Retinal pigment epithelial cell (primary cell): ENCODE data around the gene IMPDH2.

Experiments used
- DNase-seq: peaks from one replicate; pipeline ENCODE4 v3.0.0-alpha.2; 2010; ENCODE audit warnings: low read depth
- H3K4me3 ChIP-seq: 2 replicates; pipeline ENCODE4 v1.5.1; 2011; ENCODE audit warnings: mild to moderate bottlenecking, low read length, control low read depth, moderate library complexity
- CTCF ChIP-seq: conservative IDR thresholded peaks from 2 replicates; pipeline ENCODE4 v1.5.1; 2011; ENCODE audit warnings: low read depth, low read length, control low read depth, inconsistent platforms

Gene IMPDH2

GRCh38 chr3:49035281-49035680 lies 6.1 kb upstream of the IMPDH2 start:
- no peak overlapping the region for H3K4me3 ChIP-seq
- no peak for DNase-seq
- no peak for TF ChIP-seq CTCF

- no peak overlapping the region for H3K4me3 ChIP-seq
- no peak for TF ChIP-seq CTCF
- DNase-seq = no peak
Measured at GRCh38 chr3:49034650-49035049, 5.5 kb upstream of the IMPDH2 start.

GRCh38 chr3:49032646-49033304 lies 3.6 kb upstream of the IMPDH2 start:
- H3K4me3 ChIP-seq = no peak overlapping the region
- DNase-seq = no peak
- no peak for TF ChIP-seq CTCF

- no peak overlapping the region for H3K4me3 ChIP-seq
- TF ChIP-seq CTCF = no peak
- DNase-seq = no peak
Measured at GRCh38 chr3:49030321-49030720, 1.1 kb upstream of the IMPDH2 start.

- TF ChIP-seq CTCF = no peak
- H3K4me3 ChIP-seq = peak overlapping the region; percentile 87
- no peak for DNase-seq
Measured at GRCh38 chr3:49029563-49029884, 326 bp upstream of the IMPDH2 start.

- DNase-seq = no peak
- TF ChIP-seq CTCF = no peak
- peak overlapping the region; percentile 87 for H3K4me3 ChIP-seq
Measured at GRCh38 chr3:49028298-49028672, 913 bp downstream of the IMPDH2 start.

- DNase-seq = no peak
- H3K4me3 ChIP-seq = no peak overlapping the region
- no peak for TF ChIP-seq CTCF
Measured at GRCh38 chr3:49027634-49028033, 1.6 kb downstream of the IMPDH2 start.
